ENCODE measurements around the gene MRC1. TPM values are rescaled to one million over a fixed set of nuclear protein-coding genes. Genes with fewer than 3 reads are reported as not detected.

MRC1 gene
- total RNA-seq, 1 donor from 2014 or later, result 370 TPM

DNA sequence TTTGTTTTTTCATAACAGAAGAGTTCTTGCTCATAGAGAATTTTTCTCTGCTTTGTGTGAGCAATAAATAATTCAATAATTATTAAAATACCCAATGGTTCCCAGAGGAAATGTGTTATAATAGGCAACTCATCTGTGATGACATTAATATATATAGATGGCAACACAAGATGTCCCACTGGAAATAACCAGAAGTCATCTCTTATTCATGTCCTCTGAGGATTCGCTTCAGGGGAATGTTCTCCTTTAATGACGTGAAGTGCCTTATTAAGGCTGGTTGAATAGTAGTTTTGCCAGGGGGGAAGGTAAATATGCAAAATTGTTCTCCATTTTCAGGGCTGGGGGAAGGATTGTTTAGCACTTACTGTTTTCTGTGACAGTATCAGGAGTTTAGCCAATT lies 145.7 kb downstream of the MRC1 start:
- Histone ChIP-seq H3K4me3 (no peak overlapping the region), H3K27me3 (no peaks in the 10 kb centered on the region), H3K36me3 (no peaks in the 10 kb centered on the region), H3K4me1 (no peaks in the 10 kb centered on the region), H3K27ac (no peak overlapping the region), H3K9me3 (no peaks in the 10 kb centered on the region)
- DNase-seq (no peak), ATAC-seq (no peak)
- TF ChIP-seq, protein P1, sequence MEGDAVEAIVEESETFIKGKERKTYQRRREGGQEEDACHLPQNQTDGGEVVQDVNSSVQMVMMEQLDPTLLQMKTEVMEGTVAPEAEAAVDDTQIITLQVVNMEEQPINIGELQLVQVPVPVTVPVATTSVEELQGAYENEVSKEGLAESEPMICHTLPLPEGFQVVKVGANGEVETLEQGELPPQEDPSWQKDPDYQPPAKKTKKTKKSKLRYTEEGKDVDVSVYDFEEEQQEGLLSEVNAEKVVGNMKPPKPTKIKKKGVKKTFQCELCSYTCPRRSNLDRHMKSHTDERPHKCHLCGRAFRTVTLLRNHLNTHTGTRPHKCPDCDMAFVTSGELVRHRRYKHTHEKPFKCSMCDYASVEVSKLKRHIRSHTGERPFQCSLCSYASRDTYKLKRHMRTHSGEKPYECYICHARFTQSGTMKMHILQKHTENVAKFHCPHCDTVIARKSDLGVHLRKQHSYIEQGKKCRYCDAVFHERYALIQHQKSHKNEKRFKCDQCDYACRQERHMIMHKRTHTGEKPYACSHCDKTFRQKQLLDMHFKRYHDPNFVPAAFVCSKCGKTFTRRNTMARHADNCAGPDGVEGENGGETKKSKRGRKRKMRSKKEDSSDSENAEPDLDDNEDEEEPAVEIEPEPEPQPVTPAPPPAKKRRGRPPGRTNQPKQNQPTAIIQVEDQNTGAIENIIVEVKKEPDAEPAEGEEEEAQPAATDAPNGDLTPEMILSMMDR (IDR thresholded peaks at IDR 0.05), result no peak
- intact Hi-C loops (cut with DNase I), result no loop called here

DNA sequence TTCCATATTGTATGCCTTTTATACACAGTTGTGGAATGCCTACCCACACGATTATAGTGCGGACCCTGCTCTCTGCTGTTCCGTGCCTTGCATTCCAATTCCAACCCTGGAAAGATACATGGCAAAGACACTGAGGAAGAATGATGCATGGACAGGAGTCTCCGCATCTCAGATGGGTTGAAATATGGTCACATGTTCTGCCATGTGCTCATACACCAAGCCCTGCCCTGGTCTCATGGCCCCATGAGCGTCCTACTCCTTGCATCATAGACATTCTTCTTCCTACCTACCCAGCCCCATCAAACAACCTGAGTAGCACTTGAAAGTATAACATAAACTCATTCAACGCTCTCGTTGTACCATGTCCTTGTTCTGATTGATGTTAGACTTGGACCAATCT lies 148.9 kb downstream of the MRC1 start:
- H3K36me3 ChIP-seq, result no peaks in the 10 kb centered on the region
- ATAC-seq (no peak), DNase-seq (no peak)
- H3K9me3 ChIP-seq, result no peaks in the 10 kb centered on the region
- H3K27ac ChIP-seq, result no peak overlapping the region
- no peaks in the 10 kb centered on the region for H3K27me3 ChIP-seq
- no peak overlapping the region for H3K4me3 ChIP-seq
- intact Hi-C loops (cut with DNase I), result no loop called here
- no peaks in the 10 kb centered on the region for H3K4me1 ChIP-seq
- TF ChIP-seq, protein P1 (IDR thresholded peaks at IDR 0.05), result no peak

DNA sequence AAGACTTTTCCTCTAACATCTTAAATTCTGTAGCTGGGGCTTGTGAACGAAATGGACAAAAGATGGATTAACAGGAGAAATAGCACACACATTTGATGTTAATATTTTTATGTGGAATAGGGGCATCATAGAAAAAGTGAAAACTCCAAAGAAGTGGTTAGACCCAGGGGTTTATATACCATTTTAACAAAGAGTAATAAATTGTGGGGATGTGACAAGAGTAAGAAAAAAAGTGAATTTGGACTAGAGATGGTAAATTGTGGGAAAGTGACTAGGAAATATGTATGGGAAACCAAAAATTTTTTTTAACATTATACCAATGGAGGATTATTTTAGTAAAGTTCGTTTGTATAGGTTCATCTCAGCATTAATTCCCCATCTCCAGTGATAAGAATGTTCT lies 150.7 kb downstream of the MRC1 start:
- TF ChIP-seq, protein P1 (IDR thresholded peaks at IDR 0.05), result no peak
- H3K4me1 ChIP-seq, result no peaks in the 10 kb centered on the region
- no peak overlapping the region for H3K4me3 ChIP-seq
- DNase-seq (no peak), ATAC-seq (no peak)
- no peaks in the 10 kb centered on the region for H3K36me3 ChIP-seq
- intact Hi-C loops (cut with DNase I), result no loop called here
- no peaks in the 10 kb centered on the region for H3K9me3 ChIP-seq
- no peak overlapping the region for H3K27ac ChIP-seq
- H3K27me3 ChIP-seq, result no peaks in the 10 kb centered on the region

Small RNAs within 50 kb of the gene (microRNA-seq; reads per million reads assigned to microRNA genes)
- gene MIR511 (ENCODE audit: borderline microRNAs expressed), result 69.0 reads per million, percentile 61 among the genes with 10 or more reads in this experiment

Other genes with a start within 250 kb of the MRC1 start
- 34.3 TPM for gene HACD1, start 192.0 kb upstream of the MRC1 start, total RNA-seq
- 35.4 TPM for gene STAM, start 165.2 kb upstream of the MRC1 start, total RNA-seq
- gene TMEM236, start 57.1 kb upstream of the MRC1 start, total RNA-seq, result 5.0 TPM
- 0.29 TPM for gene SLC39A12, start 142.6 kb downstream of the MRC1 start, total RNA-seq